H1 (cell line): Measurements from ENCODE around the gene SMIM33. TPM values are rescaled to one million over a fixed set of nuclear protein-coding genes. Genes with fewer than 3 reads are reported as not detected.

Experiments
- CTCF ChIA-PET: fragments of 300-600 bp; sonication (Branson Sonifier 250); formaldehyde crosslinking; loops from one replicate; lab custom pipeline; 2021; ENCODE audit not compliant: partially characterized antibody; lab: Charles Lee
- POLR2A ChIA-PET: fragments of 300-600 bp; sonication (Branson Sonifier 250); formaldehyde crosslinking; loops from one replicate; lab custom pipeline; 2021; ENCODE audit warnings: inconsistent platforms; ENCODE audit not compliant: partially characterized antibody; lab: Charles Lee
- DNase-seq, 2 experiments: peaks; one replicate each; pipeline versions ENCODE4 v3.0.0 to v3.0.0-alpha.2; 2010 to 2022; ENCODE audit warnings: low spot score in 2 of 2, low read depth in 1 of 2, mixed read lengths in 1 of 2
- FAIRE-seq: peaks from 2 replicates; lab custom pipeline; 2011; peaks lifted over from hg19 to GRCh38; lab: Jason Lieb, UNC
- H2AFZ ChIP-seq: 2 replicates; pipeline ENCODE4 v1.8.1; 2012; ENCODE audit warnings: low read length, inconsistent platforms
- H2AK5ac ChIP-seq: 2 replicates; pipeline ENCODE4 v1.6.1; 2013; ENCODE audit warnings: low read depth, low read length
- H2BK120ac ChIP-seq: replicated peaks from 2 replicates; pipeline ENCODE3; 2013; ENCODE audit warnings: low read depth, low read length, inconsistent platforms
- H2BK12ac ChIP-seq: 2 replicates; pipeline ENCODE4 v1.6.1; 2013; ENCODE audit warnings: low read depth, low read length
- H2BK15ac ChIP-seq: 2 replicates; pipeline ENCODE4 v1.6.1; 2013; ENCODE audit warnings: low read length
- H2BK20ac ChIP-seq: 2 replicates; pipeline ENCODE4 v1.6.1; 2013; ENCODE audit warnings: low read length
- H2BK5ac ChIP-seq: 2 replicates; pipeline ENCODE4 v1.6.1; 2013; ENCODE audit warnings: low read depth, low read length
- H3K14ac ChIP-seq: 2 replicates; pipeline ENCODE4 v1.6.1; 2013; ENCODE audit warnings: inconsistent platforms; ENCODE audit not compliant: insufficient read length
- H3K18ac ChIP-seq: 2 replicates; pipeline ENCODE4 v1.6.1; 2013; ENCODE audit warnings: low read length; ENCODE audit errors: extremely low read depth
- H3K23ac ChIP-seq: 2 replicates; pipeline ENCODE4 v1.6.1; 2013; ENCODE audit warnings: inconsistent platforms; ENCODE audit not compliant: insufficient read length
- H3K23me2 ChIP-seq: 2 replicates; pipeline ENCODE4 v1.6.1; 2013; ENCODE audit warnings: low read depth, low read length
- H3K27ac ChIP-seq: 2 replicates; pipeline ENCODE4 v1.6.1; 2011; ENCODE audit warnings: low read depth, low read length, inconsistent platforms
- H3K27me3 ChIP-seq, 4 experiments: replicated peaks in 1 of 4; 1 replicate in 1 of 4; 2 replicates in 3 of 4; pipeline versions ENCODE4 v1.6.1 to v1.8.1; 2011 to 2013; ENCODE audit warnings: low read length in 3 of 4, mild to moderate bottlenecking in 3 of 4, inconsistent platforms in 2 of 4, mixed read lengths in 2 of 4, moderate library complexity in 1 of 4; ENCODE audit not compliant: control insufficient read depth in 3 of 4, insufficient read depth in 3 of 4; ENCODE audit errors: extremely low read depth in 1 of 4
- H3K36me3 ChIP-seq, 4 experiments: 2 replicates each; pipeline versions ENCODE4 v1.6.1 to v1.8.1; 2011 to 2013; ENCODE audit warnings: mild to moderate bottlenecking in 4 of 4, low read length in 3 of 4, moderate library complexity in 2 of 4, control low read depth in 1 of 4, inconsistent platforms in 1 of 4; ENCODE audit not compliant: insufficient read depth in 4 of 4, control insufficient read depth in 2 of 4
- H3K4ac ChIP-seq: replicated peaks from 2 replicates; pipeline ENCODE3; 2013; ENCODE audit warnings: low read length, low read depth, mixed read lengths, inconsistent platforms; ENCODE audit not compliant: insufficient read length
- H3K4me1 ChIP-seq, 4 experiments: replicated peaks in 1 of 4; 1 replicate in 1 of 4; 2 replicates in 3 of 4; pipeline versions ENCODE4 v1.6.1 to v1.8.1; 2011 to 2013; ENCODE audit warnings: low read length in 3 of 4, inconsistent platforms in 2 of 4, mixed read lengths in 1 of 4; ENCODE audit not compliant: insufficient read depth in 4 of 4, control insufficient read depth in 3 of 4
- H3K4me2 ChIP-seq, 2 experiments: 2 replicates each; pipeline versions ENCODE4 v1.6.1 to v1.8.1; 2011 to 2013; ENCODE audit warnings: low read depth in 2 of 2, low read length in 2 of 2, control low read depth in 1 of 2, inconsistent platforms in 1 of 2, mild to moderate bottlenecking in 1 of 2; ENCODE audit not compliant: insufficient read depth in 1 of 2
- H3K4me3 ChIP-seq, 4 experiments: fragments of 200-600, 300-600 bp in 1 of 4; sonication (generic), shearing (Covaris generic), sonication (Bioruptor Twin) in 1 of 4; 2 replicates each; pipeline versions ENCODE4 v1.5.1 to v1.8.1; 2011 to 2016; ENCODE audit warnings: low read length in 4 of 4, low read depth in 3 of 4, control low read depth in 2 of 4, inconsistent platforms in 2 of 4, mild to moderate bottlenecking in 2 of 4, mixed read lengths in 1 of 4, moderate library complexity in 1 of 4; ENCODE audit not compliant: insufficient read depth in 2 of 4; ENCODE audit errors: extremely low read depth in 1 of 4
- H3K56ac ChIP-seq: replicated peaks from 2 replicates; pipeline ENCODE3; 2013; ENCODE audit warnings: low read depth, mild to moderate bottlenecking, mixed read lengths, low read length, inconsistent platforms; ENCODE audit not compliant: insufficient read length
- H3K79me1 ChIP-seq: 2 replicates; pipeline ENCODE4 v1.6.1; 2013; ENCODE audit warnings: low read depth, low read length, control low read depth
- H3K79me2 ChIP-seq, 2 experiments: 2 replicates each; pipeline versions ENCODE4 v1.6.1 to v1.8.1; 2012 to 2013; ENCODE audit warnings: low read length in 2 of 2, mild to moderate bottlenecking in 2 of 2, inconsistent platforms in 1 of 2; ENCODE audit not compliant: insufficient read depth in 2 of 2, control insufficient read depth in 1 of 2
- H3K9ac ChIP-seq, 4 experiments: replicated peaks in 1 of 4; 1 replicate in 1 of 4; 2 replicates in 3 of 4; pipeline versions ENCODE4 v1.6.1 to v1.8.1; 2011 to 2013; ENCODE audit warnings: low read depth in 3 of 4, low read length in 3 of 4, control low read depth in 2 of 4, mild to moderate bottlenecking in 2 of 4, moderate library complexity in 2 of 4, inconsistent platforms in 1 of 4; ENCODE audit errors: extremely low read depth in 1 of 4
- H3K9me3 ChIP-seq, 2 experiments: 2 replicates each; pipeline versions ENCODE4 v1.6.1 to v1.8.1; 2012 to 2013; ENCODE audit warnings: mild to moderate bottlenecking in 2 of 2, moderate library complexity in 2 of 2, control low read depth in 1 of 2, inconsistent platforms in 1 of 2, low read depth in 1 of 2, low read length in 1 of 2, mixed read lengths in 1 of 2; ENCODE audit not compliant: insufficient read depth in 2 of 2
- H4K20me1 ChIP-seq, 2 experiments: replicated peaks in 1 of 2; 2 replicates each; pipeline versions ENCODE3 to v1.8.1; 2011 to 2013; ENCODE audit warnings: inconsistent platforms in 2 of 2, low read length in 2 of 2, mild to moderate bottlenecking in 1 of 2; ENCODE audit not compliant: insufficient read depth in 2 of 2, control insufficient read depth in 1 of 2
- H4K5ac ChIP-seq: 2 replicates; pipeline ENCODE4 v1.6.1; 2013; ENCODE audit warnings: low read length, low read depth, mixed read lengths, inconsistent platforms; ENCODE audit not compliant: insufficient read length
- H4K8ac ChIP-seq: 2 replicates; pipeline ENCODE4 v1.8.0; 2013; ENCODE audit warnings: mild to moderate bottlenecking, moderate library complexity, low read length, inconsistent platforms; ENCODE audit not compliant: insufficient read depth; ENCODE audit errors: extremely low read depth
- H4K91ac ChIP-seq: replicated peaks from 2 replicates; pipeline ENCODE3; 2013; ENCODE audit warnings: low read length, mixed read lengths, inconsistent platforms; ENCODE audit not compliant: insufficient read length
- ASH2L ChIP-seq: fragments of 200-600, 300-600 bp; sonication (generic); IDR thresholded peaks from one replicate; pipeline ENCODE4 v1.7.1; 2017; ENCODE audit warnings: low read length
- BACH1 ChIP-seq: IDR thresholded peaks from 2 replicates; pipeline ENCODE4 v1.6.1; 2012; ENCODE audit warnings: low read length, improper control_type of control experiment
- CHD2 ChIP-seq: IDR thresholded peaks from 2 replicates; pipeline ENCODE4 v1.6.1; 2012; ENCODE audit warnings: low read length, improper control_type of control experiment
- HDAC2 ChIP-seq, 2 experiments: fragments of 300-600 bp in 1 of 2; sonication (generic) in 1 of 2; IDR thresholded peaks; 2 replicates each; pipeline ENCODE4 v1.6.1; 2011 to 2012; ENCODE audit warnings: low read depth in 2 of 2, low read length in 2 of 2, mild to moderate bottlenecking in 2 of 2, moderate library complexity in 2 of 2, borderline replicate concordance in 1 of 2, inconsistent platforms in 1 of 2
- NANOG ChIP-seq: IDR thresholded peaks from 2 replicates; pipeline ENCODE4 v1.6.1; 2011; ENCODE audit warnings: low read length, low read depth, mild to moderate bottlenecking, inconsistent platforms; ENCODE audit not compliant: insufficient read depth, poor library complexity, severe bottlenecking
- POLR2A ChIP-seq, 2 experiments: IDR thresholded peaks; 1 replicate in 1 of 2; 2 replicates in 1 of 2; pipeline ENCODE4 v1.6.1; 2011; ENCODE audit warnings: low read depth in 2 of 2, low read length in 2 of 2, mild to moderate bottlenecking in 2 of 2; ENCODE audit errors: control extremely low read depth in 1 of 2
- POLR2AphosphoS5 ChIP-seq: IDR thresholded peaks from 2 replicates; pipeline ENCODE4 v1.6.1; 2011; ENCODE audit warnings: low read depth, low read length
- RAD21 ChIP-seq, 2 experiments: IDR thresholded peaks in 1 of 2; conservative IDR thresholded peaks in 1 of 2; 2 replicates each; pipeline ENCODE4 v1.6.1; 2011; ENCODE audit warnings: low read depth in 2 of 2, low read length in 2 of 2, improper control_type of control experiment in 1 of 2, inconsistent platforms in 1 of 2, mild to moderate bottlenecking in 1 of 2, moderate library complexity in 1 of 2
- SP1 ChIP-seq: IDR thresholded peaks from 2 replicates; pipeline ENCODE4 v1.6.1; 2011; ENCODE audit warnings: low read depth, low read length
- TAF1 ChIP-seq: IDR thresholded peaks from 2 replicates; pipeline ENCODE4 v1.6.1; 2011; ENCODE audit warnings: mild to moderate bottlenecking, low read depth, low read length
- TBP ChIP-seq: IDR thresholded peaks from 2 replicates; pipeline ENCODE4 v1.6.1; 2011; ENCODE audit warnings: low read depth, low read length, improper control_type of control experiment
- TEAD4 ChIP-seq: IDR thresholded peaks from 2 replicates; pipeline ENCODE4 v1.6.1; 2012; ENCODE audit warnings: low read depth, low read length, inconsistent platforms, mixed read lengths
- WGBS, 2 experiments: shearing (Covaris generic) in 1 of 2; methylation state at CpG; one replicate each; pipeline versions ENCODE4 v1.1.6 to v1.1.7; 2013 to 2015; ENCODE audit warnings: low lambda C conversion rate in 2 of 2, mixed read lengths in 2 of 2, inconsistent platforms in 1 of 2, low coverage in 1 of 2, missing lambda C conversion rate in 1 of 2; ENCODE audit not compliant: insufficient replicate concordance in 2 of 2, insufficient coverage in 1 of 2, insufficient read length in 1 of 2; ENCODE audit errors: extremely low coverage in 1 of 2, missing lambda C conversion rate in 1 of 2; 5-methylcytosine and 5-hydroxymethylcytosine counted together
- polyA plus RNA-seq, 7 experiments: library from polyadenylated mRNA; depleted of rRNA in 3 of 7; stranded (reverse) in 5 of 7; unstranded in 2 of 7; fragments of >200 nt in 5 of 7; fragments of 200-250 nt in 2 of 7; gene quantifications; 1 replicate in 5 of 7; 2 replicates in 1 of 7; 4 replicates in 1 of 7; pipeline versions ENCODE4 v1.2.1 to v1.2.3, GENCODE V29; 2011 to 2013; ENCODE audit warnings: missing spikeins in 2 of 7, mixed read lengths in 2 of 7
- total RNA-seq: library from RNA; stranded (reverse); fragmentation: NEBNext Ultra II Directional; extraction: Animal tissue kit (Norgen Biotek cat#: 25700); gene quantifications from 2 replicates; pipeline ENCODE4 v1.2.1, GENCODE V29; 2021

Gene SMIM33
- total and polyA plus RNA-seq, 2 of the 8 experiments (the other 6 are each of a cell fraction or from before 2014, with no cell fraction given) = not detected

DNA sequence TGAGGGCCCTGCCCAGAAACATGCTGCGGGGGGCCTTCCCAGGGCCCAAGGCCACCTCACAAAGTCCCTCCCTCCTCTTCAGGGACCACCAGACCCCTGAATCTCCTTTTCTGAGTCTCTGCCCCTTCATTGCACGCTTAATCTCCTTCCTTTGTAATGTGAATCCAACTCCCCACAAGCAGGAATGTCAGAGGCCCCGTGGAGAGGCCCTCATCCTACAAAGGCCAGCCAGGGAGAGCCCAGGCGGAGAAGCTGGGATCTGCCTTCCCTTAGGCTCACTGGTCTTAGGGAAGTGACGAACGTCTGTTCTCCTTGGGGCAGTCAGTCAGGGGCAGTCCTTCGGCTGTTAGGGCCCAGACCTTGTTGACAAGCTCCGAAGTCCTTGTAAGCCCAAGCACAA is 2.3 kb downstream of the SMIM33 start:
- Histone ChIP-seq H3K56ac (no peak overlapping the region), H3K4ac (no peak overlapping the region), H3K79me2 (no peaks in the 10 kb centered on the region), H3K4me1 (peaks cover 6 to 33% (median 14%) of the 10 kb centered on the region in 4 experiments), H2BK15ac (no peak overlapping the region), H3K9me3 (no peaks in the 10 kb centered on the region), H2AFZ (peak overlapping the region; percentile 25; the same call in 1 of the 2 replicates), H2BK5ac (peak overlapping the region; percentile 90), H3K79me1 (no peaks in the 10 kb centered on the region), H3K14ac (no peak overlapping the region), H3K18ac (peak overlapping the region; percentile 81; the same call in 1 of the 2 replicates), H2AK5ac (0 out of 2 replicates have a peak overlapping the region, but pooled peaks have one; percentile 76), H2BK20ac (peak overlapping the region; percentile 96; the same call in 1 of the 2 replicates), H3K4me2 (peak overlapping the region; percentile 25 to 26; a peak in 3 of 4 replicates), H3K27me3 (0 out of 7 replicates have a peak, but pooled peaks cover 0 to 2% (median 0%) of the 10 kb centered on the region in 4 experiments), H3K23me2 (no peaks in the 10 kb centered on the region), H2BK12ac (peak overlapping the region; percentile 90; the same call in 1 of the 2 replicates), H3K23ac (no peak overlapping the region), H3K27ac (peak overlapping the region; percentile 34; the same call in 1 of the 2 replicates), H3K36me3 (no peaks in the 10 kb centered on the region), H4K8ac (peak overlapping the region; percentile 45; the same call in 1 of the 2 replicates), H4K5ac (no peak overlapping the region), H3K9ac (no peak overlapping the region), H4K20me1 (no peaks in the 10 kb centered on the region), H2BK120ac (peak overlapping the region; percentile 73), H4K91ac (peak overlapping the region; percentile 45), H3K4me3 (peak overlapping the region in 1 of 4 experiments; percentile 21; a peak in 1 of 8 replicates)
- FAIRE-seq (peak; percentile 83), DNase-seq (peak; percentile 38 to 64)
- 35% methylated on average over 8 of the region's 8 CpGs; no CpG with 5 or more reads in 1 of the 2 experiments for WGBS, 2 experiments
- ChIA-PET POLR2A (interaction anchor here (0.7 to 2.1 kb wide), 9 partner anchors 13 to 90 kb away, joined by 3 to 10 read pairs (median 4); partner anchors contain the start of genes DNAJC18 and UBE2D2), CTCF (interaction anchor here (0.7 to 2.3 kb wide), 7 partner anchors 9 to 292 kb away, joined by 3 to 9 read pairs (median 3); partner anchors contain the start of gene STING1)
- TF ChIP-seq NANOG (peak; percentile 59), TAF1 (peak; percentile 34; the same call in 1 of the 2 replicates), SP1 (0 out of 2 replicates have a peak, but pooled peaks have one; percentile 56), TBP (0 out of 2 replicates have a peak, but pooled peaks have one; percentile 18), RAD21 (IDR thresholded peaks at IDR 0.05 in 1 of 2, conservative IDR thresholded peaks at IDR 0.05 in 1 of 2; ENCODE audit: low read depth in 2 of 2, low read length in 2 of 2) (peak in 1 of 2 experiments; percentile 18; a peak in 1 of 4 replicates), TEAD4 (peak; percentile 83), POLR2AphosphoS5 (peak; percentile 22; the same call in 1 of the 2 replicates), HDAC2 (IDR thresholded peaks at IDR 0.05; ENCODE audit: borderline replicate concordance in 1 of 2, low read depth in 2 of 2, low read length in 2 of 2) (0 out of 4 replicates have a peak, but pooled peaks of 1 of the 2 experiments have one; percentile 44), POLR2A (IDR thresholded peaks at IDR 0.05; ENCODE audit: control extremely low read depth in 1 of 2, low read depth in 2 of 2, low read length in 2 of 2) (peak in 1 of 2 experiments; percentile 44; a peak in 1 of 3 replicates), ASH2L (no peak), BACH1 (no peak), CHD2 (no peak)
